ENCODE results near the gene SORBS1.

DNA sequence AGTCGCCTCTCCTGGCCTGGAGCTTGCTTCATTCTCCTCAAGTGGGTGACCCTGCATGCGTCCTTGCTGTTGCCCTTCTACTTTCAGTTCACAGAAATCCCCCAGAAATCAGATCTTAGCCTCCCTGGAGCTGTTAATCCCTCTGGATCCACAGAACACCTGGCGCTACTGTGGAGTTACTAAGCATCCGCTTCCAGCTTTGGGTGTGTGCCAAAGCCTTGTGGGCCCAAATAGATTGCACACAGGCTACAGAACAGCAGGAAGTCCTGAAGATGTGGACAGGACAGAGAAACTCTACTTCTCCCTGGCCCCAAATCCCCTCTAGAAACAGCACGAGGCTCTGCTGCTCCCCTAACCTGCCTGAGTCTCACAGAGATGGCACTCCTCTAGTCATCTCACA is 233.8 kb downstream of the SORBS1 start:
- no peak for TF ChIP-seq CTCF (IDR thresholded peaks at IDR 0.05; ENCODE audit: extremely low read depth in 1 of 2, insufficient read depth in 1 of 2, low read depth in 1 of 2, low read length in 2 of 2)
- no peak for TF ChIP-seq MAX (IDR thresholded peaks at IDR 0.05; ENCODE audit: insufficient read depth, insufficient read length)
- TF ChIP-seq POLR2AphosphoS5 (IDR thresholded peaks at IDR 0.05; ENCODE audit: insufficient read depth, low read depth, low read length): no peak

Measured in endothelial cell of umbilical vein (primary cell).